Activated naive CD4-positive, alpha-beta T cell (primary cell): ENCODE measurements around the gene CTCF.
"Not testable (repeated sequence)": the region's sequence is repeated elsewhere in the genome, so short reads cannot be mapped to it uniquely, and the experiment has no call there.

Experiments
- DNase-seq, 4 experiments: peaks; one replicate each; lab custom pipeline; 2025; lab: John Stamatoyannopoulos, UW

CTCF gene

GRCh38 chr16:67562526-67562917 is at the start of gene CTCF:
CTCF (plus strand) TSS chr16:67562526; CDS start chr16:67610833, 48,307 bp downstream.
- peak; percentile 71 to 86 (median 82) for DNase-seq

- not testable (repeated sequence) for DNase-seq
These were observed 48.4 kb upstream of the CTCF start for GRCh38 chr16:67513892-67514291.

GRCh38 chr16:67514382-67514828 is 47.9 kb upstream of the CTCF start:
- peak; percentile 21 to 72 (median 51) for DNase-seq

GRCh38 chr16:67516296-67517154 is 45.8 kb upstream of the CTCF start:
- no peak for DNase-seq

GRCh38 chr16:67517155-67517445 is 45.2 kb upstream of the CTCF start:
- DNase-seq, result no peak

- no peak for DNase-seq
These were observed 44.5 kb upstream of the CTCF start for GRCh38 chr16:67517661-67518423.

- DNase-seq, result no peak
These were observed 43.6 kb upstream of the CTCF start for GRCh38 chr16:67518676-67519075.

- no peak for DNase-seq
These were observed 43.1 kb upstream of the CTCF start for GRCh38 chr16:67519242-67519641.

GRCh38 chr16:67521095-67521804 is 41.1 kb upstream of the CTCF start:
- peak; percentile 91 to 97 (median 95) for DNase-seq

GRCh38 chr16:67525176-67525860 is 37.0 kb upstream of the CTCF start:
- DNase-seq, result no peak

GRCh38 chr16:67526149-67526791 is 36.1 kb upstream of the CTCF start:
- no peak for DNase-seq

GRCh38 chr16:67528222-67528869 is 34.0 kb upstream of the CTCF start, which contains the start of gene RIPOR1:
RIPOR1 (plus strand) TSS chr16:67528829; CDS start chr16:67538447, 9,618 bp downstream.
- DNase-seq, result peak in 2 of 4 experiments; percentile 15 to 45

GRCh38 chr16:67528870-67529581 is 33.3 kb upstream of the CTCF start:
- peak in 1 of 4 experiments; percentile 26 for DNase-seq

GRCh38 chr16:67529582-67530012 is 32.7 kb upstream of the CTCF start:
- no peak for DNase-seq

- no peak for DNase-seq
These were observed 32.0 kb upstream of the CTCF start for GRCh38 chr16:67530013-67530939.

- DNase-seq, result no peak
These were observed 31.1 kb upstream of the CTCF start for GRCh38 chr16:67531247-67531646.

GRCh38 chr16:67533024-67533560 is 29.2 kb upstream of the CTCF start:
- DNase-seq, result no peak

GRCh38 chr16:67533987-67534386 is 28.3 kb upstream of the CTCF start:
- not testable (repeated sequence) for DNase-seq

- no peak for DNase-seq
These were observed 27.9 kb upstream of the CTCF start for GRCh38 chr16:67534431-67534830.
